HEK293 (cell line): ENCODE results near the gene NOC4L.

Source experiments
- CTCF ChIA-PET: fragments of 350-600 bp; formaldehyde crosslinking; extraction: SDS; loops from one replicate; lab custom pipeline; 2021; ENCODE audit warnings: antibody characterized with exemption; lab: Yijun Ruan, JAX
- POLR2A ChIA-PET: fragments of 300-600 bp; formaldehyde crosslinking; extraction: SDS; loops from one replicate; lab custom pipeline; 2020; ENCODE audit warnings: antibody characterized with exemption, inconsistent platforms; lab: Yijun Ruan, JAX
- H3K27ac ChIP-seq: fragments of 200-500 bp; sonication (Bioruptor generic); 2 replicates; pipeline ENCODE4 v1.5.1; 2014; ENCODE audit warnings: low read depth, low read length, control low read depth, inconsistent platforms; ENCODE audit errors: extremely low read depth
- H3K36me3 ChIP-seq, 2 experiments: fragments of 200-500 bp in 1 of 2; sonication (Bioruptor generic) in 1 of 2; 1 replicate in 1 of 2; 2 replicates in 1 of 2; pipeline ENCODE4 v1.5.1; 2014 to 2017; ENCODE audit warnings: inconsistent platforms in 2 of 2, low read length in 2 of 2; ENCODE audit not compliant: control insufficient read depth in 2 of 2, insufficient read depth in 1 of 2
- H3K4me1 ChIP-seq: fragments of 200-500 bp; sonication (Bioruptor generic); 2 replicates; pipeline ENCODE4 v1.5.1; 2014; ENCODE audit warnings: mild to moderate bottlenecking, low read length, inconsistent platforms; ENCODE audit not compliant: control insufficient read depth, insufficient read depth
- H3K4me3 ChIP-seq: 2 replicates; pipeline ENCODE4 v1.5.1; 2011; ENCODE audit warnings: low read depth, mild to moderate bottlenecking, control low read depth, low read length, moderate library complexity
- H3K9me3 ChIP-seq: fragments of 200-500 bp; sonication (Bioruptor generic); 2 replicates; pipeline ENCODE4 v1.5.1; 2014; ENCODE audit warnings: low read depth, low read length, inconsistent platforms; ENCODE audit not compliant: control insufficient read depth, insufficient read depth
- MEIS1 ChIP-seq: sonication (generic); formaldehyde crosslinking; IDR thresholded peaks from 2 replicates; pipeline ENCODE4 v1.8.1; 2022; ENCODE audit warnings: missing genetic modification reagents, mild to moderate bottlenecking, borderline replicate concordance
- PRDM2 ChIP-seq: fragments of 450-650 bp; formaldehyde crosslinking; IDR thresholded peaks from 2 replicates; pipeline ENCODE4 v1.5.1; 2016; ENCODE audit warnings: missing biosample characterization, missing genetic modification characterization, borderline replicate concordance
- ZBTB11 ChIP-seq: fragments of 450-650 bp; formaldehyde crosslinking; conservative IDR thresholded peaks from 2 replicates; pipeline ENCODE4 v1.5.1; 2016; ENCODE audit warnings: low read depth, missing biosample characterization, missing genetic modification characterization
- ZBTB26 ChIP-seq: fragments of 450-650 bp; formaldehyde crosslinking; optimal IDR thresholded peaks from 2 replicates; pipeline ENCODE3; 2016; ENCODE audit warnings: missing biosample characterization, mild to moderate bottlenecking, missing genetic modification characterization
- ZIC2 ChIP-seq: fragments of 450-650 bp; formaldehyde crosslinking; IDR thresholded peaks from 2 replicates; pipeline ENCODE4 v1.5.1; 2016; ENCODE audit warnings: missing biosample characterization, missing genetic modification characterization
- ZNF146 ChIP-seq: fragments of 450-650 bp; formaldehyde crosslinking; IDR thresholded peaks from 2 replicates; pipeline ENCODE4 v1.5.1; 2016; ENCODE audit warnings: missing biosample characterization, missing genetic modification characterization
- ZNF214 ChIP-seq: fragments of 450-650 bp; formaldehyde crosslinking; IDR thresholded peaks from 2 replicates; pipeline ENCODE4 v1.5.1; 2017; ENCODE audit warnings: missing biosample characterization, mild to moderate bottlenecking, missing genetic modification characterization, borderline replicate concordance
- ZNF623 ChIP-seq: fragments of 450-650 bp; formaldehyde crosslinking; IDR thresholded peaks from 2 replicates; pipeline ENCODE4 v1.5.1; 2016; ENCODE audit warnings: missing biosample characterization, missing genetic modification characterization
- ZNF843 ChIP-seq: fragments of 450-650 bp; formaldehyde crosslinking; IDR thresholded peaks from 2 replicates; pipeline ENCODE4 v1.5.1; 2016; ENCODE audit warnings: missing biosample characterization, missing genetic modification characterization
- TF ChIP-seq, protein P1 (sequence below): fragments of 450-650 bp; formaldehyde crosslinking; IDR thresholded peaks from 2 replicates; pipeline ENCODE4 v1.5.1; 2016; ENCODE audit warnings: missing biosample characterization, missing genetic modification characterization, low read depth

NOC4L gene

GRCh38 chr12:132197581-132198354, 53.5 kb downstream of the NOC4L start (continued):
- TF ChIP-seq ZBTB26: no peak
- TF ChIP-seq ZNF146 (tag by site-specific recombination): no peak
- TF ChIP-seq ZNF843 (tag by site-specific recombination): no peak
- no peak for TF ChIP-seq ZNF214 (tag by site-specific recombination)
- no peak for TF ChIP-seq MEIS1 (CRISPR knock-in tag)
- TF ChIP-seq ZIC2 (tag by site-specific recombination): no peak
- no peak for TF ChIP-seq ZNF623
- TF ChIP-seq, protein P1, sequence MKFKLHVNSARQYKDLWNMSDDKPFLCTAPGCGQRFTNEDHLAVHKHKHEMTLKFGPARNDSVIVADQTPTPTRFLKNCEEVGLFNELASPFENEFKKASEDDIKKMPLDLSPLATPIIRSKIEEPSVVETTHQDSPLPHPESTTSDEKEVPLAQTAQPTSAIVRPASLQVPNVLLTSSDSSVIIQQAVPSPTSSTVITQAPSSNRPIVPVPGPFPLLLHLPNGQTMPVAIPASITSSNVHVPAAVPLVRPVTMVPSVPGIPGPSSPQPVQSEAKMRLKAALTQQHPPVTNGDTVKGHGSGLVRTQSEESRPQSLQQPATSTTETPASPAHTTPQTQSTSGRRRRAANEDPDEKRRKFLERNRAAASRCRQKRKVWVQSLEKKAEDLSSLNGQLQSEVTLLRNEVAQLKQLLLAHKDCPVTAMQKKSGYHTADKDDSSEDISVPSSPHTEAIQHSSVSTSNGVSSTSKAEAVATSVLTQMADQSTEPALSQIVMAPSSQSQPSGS (tag by site-specific recombination): no peak

DNA sequence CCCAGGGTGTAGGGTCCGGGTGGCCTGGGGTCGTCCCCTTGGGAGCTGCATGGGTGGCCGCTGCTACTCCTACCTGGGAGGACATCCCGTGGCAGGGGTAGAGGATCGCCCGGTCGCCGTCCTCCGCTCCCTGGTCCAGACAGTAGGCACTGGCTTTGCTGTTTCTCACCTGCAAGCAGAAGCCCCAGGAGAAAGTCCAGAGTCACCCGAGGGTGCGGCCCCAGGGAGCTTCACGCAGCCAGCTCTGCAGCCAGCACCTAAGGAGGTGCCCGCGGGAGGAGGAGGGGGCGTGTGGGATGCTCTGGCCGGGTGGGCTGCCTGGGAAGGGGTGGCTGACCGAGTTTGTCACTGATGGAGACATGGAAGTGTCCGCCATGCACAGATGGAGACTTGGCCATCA, 54.8 kb downstream of the NOC4L start:
- Histone ChIP-seq H3K27ac (no peak overlapping the region), H3K36me3 (no peaks in the 10 kb centered on the region), H3K4me3 (no peak overlapping the region), H3K4me1 (no peaks in the 10 kb centered on the region), H3K9me3 (no peaks in the 10 kb centered on the region)
- POLR2A ChIA-PET: no interaction called here
- CTCF ChIA-PET: interaction anchor here (0.7 kb wide), 1 partner anchor 88 kb away, joined by 3 read pairs; no protein-coding TSS in a partner anchor
- TF ChIP-seq ZIC2 (tag by site-specific recombination) (peak; percentile 18; the same call in 1 of the 2 replicates), PRDM2 (tag by site-specific recombination) (no peak), ZBTB11 (tag by site-specific recombination) (no peak)
